ENCODE data around the gene MOV10. TPM values are rescaled to one million over a fixed set of nuclear protein-coding genes. Genes with fewer than 3 reads are reported as not detected.

MOV10 gene
- total RNA-seq, 2 donors from 2014 or later = 26.2 to 29.3 TPM

- intact Hi-C loops (cut with DNase I) = no loop called here
- H3K9me3 ChIP-seq = no peaks in the 10 kb centered on the region
- DNase-seq = no peak
- H3K27ac ChIP-seq = no peak overlapping the region
- H3K4me1 ChIP-seq = peaks cover 27% of the 10 kb centered on the region
- no peak overlapping the region for H3K4me3 ChIP-seq
- H3K27me3 ChIP-seq = no peaks in the 10 kb centered on the region
- no peak for TF ChIP-seq CTCF (IDR thresholded peaks at IDR 0.05)
- no peaks in the 10 kb centered on the region for H3K36me3 ChIP-seq (replicated peaks in 1 of 2; ENCODE audit: insufficient read depth in 1 of 2, low read depth in 2 of 2)
- ATAC-seq = no peak
- WGBS, 2 donors = 91 to 92% methylated on average over 3 of the region's 3 CpGs
Measured at GRCh38 chr1:112676543-112676942, 2.1 kb downstream of the MOV10 start.

- peaks cover 27% of the 10 kb centered on the region for H3K4me1 ChIP-seq
- intact Hi-C loops (cut with DNase I) = no loop called here
- ATAC-seq = no peak
- no peak for TF ChIP-seq POLR2A (IDR thresholded peaks at IDR 0.05)
- TF ChIP-seq CTCF (IDR thresholded peaks at IDR 0.05) = no peak
- WGBS, 2 donors = 95 to 97% methylated on average over 4 of the region's 4 CpGs
- no peaks in the 10 kb centered on the region for H3K27me3 ChIP-seq
- no peaks in the 10 kb centered on the region for H3K9me3 ChIP-seq
- H3K4me3 ChIP-seq = no peak overlapping the region
- no peaks in the 10 kb centered on the region for H3K36me3 ChIP-seq (replicated peaks in 1 of 2; ENCODE audit: insufficient read depth in 1 of 2, low read depth in 2 of 2)
- no peak for DNase-seq
- H3K27ac ChIP-seq = no peak overlapping the region
Measured at GRCh38 chr1:112677501-112677900, 3.0 kb downstream of the MOV10 start.

GRCh38 chr1:112678605-112679004, 4.1 kb downstream of the MOV10 start:
- intact Hi-C loops (cut with DNase I) = no loop called here

GRCh38 chr1:112685913-112686312, 11.5 kb downstream of the MOV10 start:
- no peaks in the 10 kb centered on the region for H3K9me3 ChIP-seq
- no peak for DNase-seq
- no peak for TF ChIP-seq CTCF (IDR thresholded peaks at IDR 0.05)
- TF ChIP-seq POLR2A (IDR thresholded peaks at IDR 0.05) = no peak
- H3K27ac ChIP-seq = no peak overlapping the region
- peaks cover 0 to 5% of the 10 kb centered on the region in 2 donors for H3K36me3 ChIP-seq (replicated peaks in 1 of 2; ENCODE audit: insufficient read depth in 1 of 2, low read depth in 2 of 2)
- no peaks in the 10 kb centered on the region for H3K4me1 ChIP-seq
- intact Hi-C loops (cut with DNase I) = no loop called here
- WGBS, 2 donors = 73 to 88% methylated on average over 5 of the region's 5 CpGs
- no peak for ATAC-seq
- no peaks in the 10 kb centered on the region for H3K27me3 ChIP-seq
- no peak overlapping the region for H3K4me3 ChIP-seq

More at GRCh38 chr1:112678605-112679004, 4.1 kb downstream of the MOV10 start:
- ATAC-seq = no peak
- DNase-seq = no peak
- Histone ChIP-seq H3K27ac (no peak overlapping the region), H3K27me3 (no peaks in the 10 kb centered on the region), H3K36me3 (replicated peaks in 1 of 2; ENCODE audit: insufficient read depth in 1 of 2, low read depth in 2 of 2) (no peaks in the 10 kb centered on the region), H3K4me3 (no peak overlapping the region), H3K4me1 (peaks cover 22% of the 10 kb centered on the region), H3K9me3 (no peaks in the 10 kb centered on the region)
- TF ChIP-seq POLR2A (IDR thresholded peaks at IDR 0.05) (no peak), CTCF (IDR thresholded peaks at IDR 0.05) (no peak)
- WGBS, 2 donors = 81 to 86% methylated on average over 3 of the region's 3 CpGs

GRCh38 chr1:112686417-112686816, 12.0 kb downstream of the MOV10 start:
- TF ChIP-seq POLR2A (IDR thresholded peaks at IDR 0.05) = no peak
- H3K27ac ChIP-seq = no peak overlapping the region
- WGBS, 2 donors = 57% methylated on average over 3 of the region's 3 CpGs
- no peak for ATAC-seq
- DNase-seq = no peak
- peaks cover 0 to 5% of the 10 kb centered on the region in 2 donors for H3K36me3 ChIP-seq (replicated peaks in 1 of 2; ENCODE audit: insufficient read depth in 1 of 2, low read depth in 2 of 2)
- H3K4me3 ChIP-seq = no peak overlapping the region
- no peaks in the 10 kb centered on the region for H3K4me1 ChIP-seq
- no peaks in the 10 kb centered on the region for H3K27me3 ChIP-seq
- no peaks in the 10 kb centered on the region for H3K9me3 ChIP-seq
- intact Hi-C loops (cut with DNase I) = no loop called here
